T-helper 2 cell treated with Interferon-gamma antibody and Interleukin-4, amounts not matched to agents 5 μg/mL and 100 μg/mL, for 36 hours (primary cell): Measurements from ENCODE around the gene LINS1.
"Not testable (repeated sequence)": the region's sequence is repeated elsewhere in the genome, so short reads cannot be mapped to it uniquely, and the experiment has no call there.

Experiments
- DNase-seq: peaks from one replicate; pipeline ENCODE4 v3.0.0; 2021; ENCODE audit warnings: low spot score
- H3K27ac Mint-ChIP-seq: one replicate; pipeline ENCODE4 v1.8.0; 2021; ENCODE audit warnings: mild to moderate bottlenecking, mixed read lengths
- H3K27me3 Mint-ChIP-seq: one replicate; pipeline ENCODE4 v1.8.0; 2021; ENCODE audit warnings: low read depth, mixed read lengths
- H3K36me3 Mint-ChIP-seq: one replicate; pipeline ENCODE4 v1.8.0; 2021; ENCODE audit warnings: low read depth, mixed read lengths
- H3K4me1 Mint-ChIP-seq: one replicate; pipeline ENCODE4 v1.8.0; 2021; ENCODE audit warnings: low read depth, mixed read lengths
- H3K4me3 Mint-ChIP-seq: one replicate; pipeline ENCODE4 v1.8.0; 2022; ENCODE audit warnings: mild to moderate bottlenecking, moderate library complexity, mixed read lengths
- H3K9me3 Mint-ChIP-seq: one replicate; pipeline ENCODE4 v1.8.0; 2021; ENCODE audit warnings: mixed read lengths

Gene LINS1

DNA sequence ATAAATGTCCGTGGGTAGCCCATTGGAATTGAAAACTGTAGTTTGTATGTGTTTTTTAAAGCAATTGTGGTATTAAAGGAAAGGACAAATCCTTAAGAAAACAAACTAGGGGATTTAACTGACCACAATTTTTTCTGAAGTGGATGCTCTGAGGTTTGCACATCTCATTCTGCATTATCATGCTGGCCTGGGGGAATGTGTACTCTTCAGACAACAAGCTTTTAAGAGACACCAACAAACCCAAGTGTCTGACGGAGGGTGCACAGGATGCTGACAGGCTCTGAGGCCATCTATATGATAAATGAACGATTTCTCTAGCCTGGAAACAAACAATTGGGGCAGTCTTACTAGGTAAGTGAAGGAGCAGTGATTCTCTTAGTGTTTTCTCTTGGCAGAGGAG lies 9.1 kb downstream of the LINS1 start:
- H3K4me3 Mint-ChIP-seq, result peak overlapping the region; percentile 29
- H3K4me1 Mint-ChIP-seq, result peaks cover 38% of the 10 kb centered on the region
- no peaks in the 10 kb centered on the region for H3K27me3 Mint-ChIP-seq
- no peak for DNase-seq
- peak overlapping the region; percentile 77 for H3K27ac Mint-ChIP-seq
- H3K36me3 Mint-ChIP-seq, result peaks cover 71% of the 10 kb centered on the region
- H3K9me3 Mint-ChIP-seq, result peaks cover 43% of the 10 kb centered on the region

DNA sequence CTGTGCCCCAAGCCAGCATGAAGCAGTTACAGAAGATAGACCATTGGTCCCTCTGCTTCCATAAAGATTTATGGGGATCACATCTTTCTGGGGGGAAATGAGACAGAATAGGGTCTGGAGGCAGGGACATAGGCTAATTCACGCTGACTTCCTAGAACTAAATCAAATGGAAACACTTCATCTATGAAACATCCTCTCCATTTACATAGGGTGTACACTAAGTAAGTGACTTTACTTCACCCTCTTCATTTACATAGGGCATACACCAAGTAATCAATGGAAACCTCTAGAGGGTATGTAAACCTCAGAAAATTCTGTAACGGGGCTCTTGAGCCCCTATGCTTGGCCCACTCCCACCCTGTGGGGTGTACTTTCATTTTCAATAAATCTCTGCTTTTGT lies 10.1 kb downstream of the LINS1 start:
- Mint-ChIP-seq H3K27me3 (no peaks in the 10 kb centered on the region), H3K4me1 (peaks cover 30% of the 10 kb centered on the region), H3K4me3 (no peak overlapping the region), H3K36me3 (peaks cover 73% of the 10 kb centered on the region), H3K9me3 (peaks cover 51% of the 10 kb centered on the region), H3K27ac (no peak overlapping the region)
- no peak for DNase-seq

DNA sequence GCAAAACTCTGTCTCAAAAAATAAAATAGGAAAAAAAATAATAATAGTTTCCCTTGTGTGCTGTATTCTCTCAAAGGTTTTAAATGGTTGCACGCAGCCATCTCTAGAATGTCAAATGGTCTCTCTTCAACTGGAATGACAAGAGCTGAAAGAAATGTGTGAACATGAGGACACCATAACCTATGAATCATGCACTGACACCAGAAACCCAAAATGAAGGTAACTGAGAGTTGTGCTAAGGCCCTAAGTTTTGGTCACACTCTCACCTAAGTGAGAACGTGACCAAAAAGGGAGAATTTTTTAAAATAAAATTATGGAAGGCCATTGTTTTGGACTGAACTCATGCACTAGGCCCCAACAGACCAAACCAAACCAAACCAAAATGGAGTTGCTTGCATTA lies 10.8 kb downstream of the LINS1 start:
- Mint-ChIP-seq H3K4me1 (peaks cover 23% of the 10 kb centered on the region), H3K9me3 (peaks cover 54% of the 10 kb centered on the region), H3K36me3 (peaks cover 76% of the 10 kb centered on the region)
- not testable (repeated sequence) for H3K27me3 Mint-ChIP-seq, H3K27ac Mint-ChIP-seq, H3K4me3 Mint-ChIP-seq, DNase-seq

DNA sequence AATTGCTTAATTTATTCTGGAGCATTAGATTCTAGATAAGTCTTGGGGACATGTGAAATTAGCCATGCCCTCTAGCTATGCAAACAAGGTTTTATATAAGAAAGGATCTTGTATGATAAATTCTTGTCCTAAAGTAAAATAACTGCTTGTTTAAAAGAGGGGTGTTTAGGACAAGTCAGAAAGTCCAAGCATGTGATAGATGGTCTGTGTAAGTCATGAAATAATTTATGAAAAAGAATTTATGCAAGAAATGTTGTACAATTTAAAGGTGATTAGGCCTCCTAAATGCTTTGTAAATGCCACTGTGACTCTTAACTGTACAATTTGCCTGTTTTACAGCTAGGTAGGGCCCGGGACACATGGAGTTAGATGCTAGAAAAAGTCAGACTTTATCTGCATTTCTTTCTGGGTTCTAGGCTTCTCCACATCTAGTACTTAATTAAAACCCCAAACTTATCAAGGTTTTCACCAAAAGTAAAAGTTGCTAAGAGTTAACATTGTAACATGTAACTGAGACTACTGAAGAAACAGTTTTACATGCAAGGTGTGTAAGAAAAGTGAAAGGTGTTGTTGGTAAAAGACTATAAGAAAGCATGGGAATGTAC lies 13.2 kb downstream of the LINS1 start:
- Mint-ChIP-seq H3K9me3 (peaks cover 72% of the 10 kb centered on the region), H3K27me3 (no peaks in the 10 kb centered on the region), H3K4me1 (peaks cover 9% of the 10 kb centered on the region), H3K4me3 (no peak overlapping the region), H3K27ac (no peak overlapping the region), H3K36me3 (peaks cover 83% of the 10 kb centered on the region)
- no peak for DNase-seq

DNA sequence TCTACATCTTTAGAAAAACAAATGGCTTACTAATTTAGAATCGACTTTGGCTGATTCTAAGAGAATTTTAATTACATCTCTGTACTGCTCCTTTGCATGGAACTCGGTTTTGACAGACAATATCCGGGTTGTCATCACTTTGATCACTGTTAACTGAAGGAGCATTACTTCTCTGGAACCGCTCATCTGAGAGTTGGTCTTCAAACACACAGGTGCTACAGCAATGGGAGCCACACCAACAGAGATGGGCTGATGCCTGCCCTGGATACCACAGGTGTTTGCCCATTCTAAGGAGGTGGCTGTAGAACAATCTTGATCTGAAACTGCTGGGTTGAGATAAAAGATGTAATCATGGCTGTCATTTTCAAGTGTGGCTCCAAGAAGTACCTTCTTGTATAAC lies 21.6 kb downstream of the LINS1 start:
- Mint-ChIP-seq H3K4me1 (peaks cover 23% of the 10 kb centered on the region), H3K27me3 (no peaks in the 10 kb centered on the region), H3K9me3 (peaks cover 24% of the 10 kb centered on the region), H3K4me3 (peak overlapping the region; percentile 40), H3K27ac (peak overlapping the region; percentile 77), H3K36me3 (peaks cover 75% of the 10 kb centered on the region)
- no peak for DNase-seq

DNA sequence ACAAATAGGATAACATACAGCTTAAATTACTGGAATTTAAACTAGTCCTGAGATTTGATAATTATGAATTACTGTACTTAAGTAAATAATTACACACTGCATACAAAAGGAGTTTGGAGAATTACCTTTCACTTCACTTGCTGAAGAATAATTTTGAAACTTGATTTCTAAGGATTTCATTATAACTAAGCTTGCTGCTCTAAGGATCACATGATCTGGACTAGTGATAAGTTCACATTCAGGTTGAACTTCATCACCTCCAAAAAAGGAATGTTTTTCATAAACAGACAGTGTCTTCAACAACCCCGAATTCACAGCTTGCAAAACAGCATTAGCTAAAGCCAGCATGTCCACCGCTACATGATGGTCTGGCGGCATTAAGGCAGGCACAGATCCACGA lies 28.5 kb downstream of the LINS1 start:
- Mint-ChIP-seq H3K27ac (peak overlapping the region; percentile 3), H3K27me3 (no peaks in the 10 kb centered on the region), H3K4me1 (peaks cover 34% of the 10 kb centered on the region), H3K9me3 (no peaks in the 10 kb centered on the region), H3K4me3 (no peak overlapping the region), H3K36me3 (peaks cover 79% of the 10 kb centered on the region)
- DNase-seq, result no peak

DNA sequence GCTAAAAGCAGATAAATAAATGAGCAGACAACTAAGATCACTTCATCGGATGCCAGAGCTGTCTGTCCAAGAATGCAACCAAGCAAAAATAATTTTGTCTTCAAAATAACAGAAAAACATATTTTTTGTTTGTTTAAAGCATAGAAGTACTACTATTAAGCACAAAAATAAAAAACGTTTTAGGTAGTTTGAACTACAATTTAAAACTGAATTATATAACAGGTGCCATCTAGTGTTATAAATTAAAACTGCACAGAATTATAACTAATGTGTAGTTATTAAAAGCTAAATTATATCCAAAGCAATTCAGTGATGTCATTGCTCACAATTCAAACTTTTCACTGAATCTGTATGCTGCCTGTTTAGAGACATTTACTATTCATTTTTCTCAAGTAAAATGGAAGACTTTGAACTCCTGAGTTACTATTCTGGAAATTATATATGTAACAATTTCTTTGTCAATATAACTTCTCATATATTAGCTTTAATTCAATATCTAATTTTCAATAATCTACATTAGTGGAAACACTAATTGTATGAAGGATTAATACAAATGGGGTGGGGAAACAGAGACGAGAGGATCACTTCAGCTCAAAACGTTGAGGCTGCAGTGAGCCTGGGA lies 29.5 kb downstream of the LINS1 start:
- Mint-ChIP-seq H3K27me3 (no peaks in the 10 kb centered on the region), H3K9me3 (no peaks in the 10 kb centered on the region), H3K27ac (peak overlapping the region; percentile 81), H3K4me3 (peak overlapping the region; percentile 80), H3K4me1 (peaks cover 34% of the 10 kb centered on the region), H3K36me3 (peaks cover 71% of the 10 kb centered on the region)
- DNase-seq, result no peak

DNA sequence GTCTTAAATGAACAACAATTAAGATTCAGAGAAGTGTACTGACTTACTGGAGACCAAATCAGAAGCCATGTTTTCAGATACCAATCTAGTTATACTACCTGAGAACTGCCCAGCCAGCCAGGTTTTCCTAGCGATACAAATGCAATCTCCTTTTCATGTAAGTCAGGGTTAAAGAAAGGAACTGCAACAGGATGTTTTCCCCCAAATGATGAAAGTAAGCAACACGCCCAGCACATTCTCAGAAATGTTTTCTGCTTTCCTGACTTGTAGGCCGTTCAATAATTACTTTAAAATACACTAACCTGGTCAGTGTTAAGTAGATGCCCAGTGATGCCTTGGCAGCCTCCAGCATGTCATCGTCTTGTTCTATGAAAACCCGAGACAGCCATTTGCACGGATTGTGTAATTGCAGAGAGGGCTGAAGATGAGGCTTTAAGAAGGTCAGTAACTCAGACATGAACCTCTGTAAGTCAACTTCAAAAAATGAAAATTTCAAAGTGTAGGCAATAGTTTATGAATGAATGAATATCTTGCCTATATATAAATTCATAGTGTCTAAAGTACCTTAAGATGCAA lies 30.3 kb downstream of the LINS1 start:
- peak overlapping the region; percentile 81 for H3K27ac Mint-ChIP-seq
- H3K9me3 Mint-ChIP-seq, result no peaks in the 10 kb centered on the region
- DNase-seq, result no peak
- peak overlapping the region; percentile 80 for H3K4me3 Mint-ChIP-seq
- H3K36me3 Mint-ChIP-seq, result peaks cover 66% of the 10 kb centered on the region
- no peaks in the 10 kb centered on the region for H3K27me3 Mint-ChIP-seq
- H3K4me1 Mint-ChIP-seq, result peaks cover 34% of the 10 kb centered on the region

DNA sequence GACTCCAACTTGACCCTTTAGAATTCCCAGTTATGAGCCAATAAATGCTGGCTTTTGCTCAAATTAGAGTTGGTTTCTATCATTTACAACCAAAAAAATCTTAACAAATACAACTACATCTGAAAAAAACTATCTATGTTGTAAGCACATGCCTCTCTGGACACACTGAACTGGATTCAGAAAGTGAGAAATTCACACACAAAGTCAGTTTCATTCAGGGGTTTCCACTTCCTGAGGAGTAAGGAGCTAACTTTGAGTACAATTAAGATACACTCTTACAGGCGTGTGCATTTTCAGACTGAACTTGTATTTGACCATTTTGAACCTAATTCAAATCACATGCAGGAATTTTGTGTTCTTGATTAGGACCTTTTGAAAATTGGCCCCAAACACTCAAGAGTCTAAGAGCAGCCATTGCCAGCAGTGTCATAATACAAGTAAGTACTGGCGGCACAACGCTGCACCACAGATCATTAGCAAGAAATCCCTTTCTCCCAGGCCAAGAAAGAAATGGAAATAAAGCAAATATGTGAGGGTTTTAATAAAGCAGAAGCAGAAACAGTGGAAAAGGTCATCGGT lies 31.2 kb downstream of the LINS1 start:
- Mint-ChIP-seq H3K4me1 (peaks cover 32% of the 10 kb centered on the region), H3K27me3 (no peaks in the 10 kb centered on the region), H3K36me3 (peaks cover 62% of the 10 kb centered on the region), H3K27ac (peak overlapping the region; percentile 81), H3K4me3 (peak overlapping the region; percentile 80), H3K9me3 (no peaks in the 10 kb centered on the region)
- DNase-seq, result no peak

DNA sequence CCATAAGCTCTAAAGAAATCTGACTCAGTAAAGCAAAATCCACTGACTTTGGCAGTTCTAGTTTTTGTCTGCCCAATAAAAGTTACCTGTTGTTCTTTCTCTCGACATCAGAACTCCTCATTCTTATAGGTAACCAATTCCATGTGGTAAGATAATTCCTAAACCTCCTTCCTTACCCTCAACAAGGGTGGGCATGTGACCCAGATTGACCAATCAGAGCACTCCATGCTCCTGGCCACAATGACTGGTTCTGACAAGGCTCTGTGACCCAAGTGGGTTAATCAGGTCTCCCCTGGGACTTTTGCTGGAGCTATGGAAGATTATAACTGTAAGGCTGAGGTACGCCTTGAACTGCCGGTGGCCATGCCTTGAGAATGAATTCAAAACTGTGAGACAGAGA lies 31.7 kb downstream of the LINS1 start:
- H3K4me3 Mint-ChIP-seq, result peak overlapping the region; percentile 80
- peak overlapping the region; percentile 81 for H3K27ac Mint-ChIP-seq
- peaks cover 30% of the 10 kb centered on the region for H3K4me1 Mint-ChIP-seq
- H3K9me3 Mint-ChIP-seq, result no peaks in the 10 kb centered on the region
- no peak for DNase-seq
- H3K36me3 Mint-ChIP-seq, result peaks cover 56% of the 10 kb centered on the region
- no peaks in the 10 kb centered on the region for H3K27me3 Mint-ChIP-seq

DNA sequence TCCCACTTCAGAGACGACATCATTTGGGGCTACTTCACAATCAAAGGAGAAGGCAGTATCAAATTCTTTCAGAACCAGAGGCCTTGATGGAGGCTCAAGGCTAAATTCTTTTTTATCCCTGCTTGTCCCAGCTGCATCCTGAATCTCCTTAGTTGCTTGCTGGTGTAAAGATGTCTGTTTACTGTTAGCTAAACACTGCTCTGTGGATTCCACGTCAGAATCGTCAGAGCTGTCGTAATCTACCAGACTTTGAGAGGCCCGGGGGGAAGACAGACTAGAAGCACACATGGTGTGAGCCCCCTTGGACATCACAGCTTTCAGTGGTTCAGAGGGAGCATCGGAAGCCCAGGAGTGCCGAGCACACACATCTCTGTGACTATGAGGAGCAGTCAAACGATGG lies 32.6 kb downstream of the LINS1 start:
- no peak for DNase-seq
- Mint-ChIP-seq H3K4me3 (no peak overlapping the region), H3K36me3 (peaks cover 53% of the 10 kb centered on the region), H3K4me1 (peaks cover 30% of the 10 kb centered on the region), H3K9me3 (no peaks in the 10 kb centered on the region), H3K27me3 (no peaks in the 10 kb centered on the region), H3K27ac (no peak overlapping the region)

DNA sequence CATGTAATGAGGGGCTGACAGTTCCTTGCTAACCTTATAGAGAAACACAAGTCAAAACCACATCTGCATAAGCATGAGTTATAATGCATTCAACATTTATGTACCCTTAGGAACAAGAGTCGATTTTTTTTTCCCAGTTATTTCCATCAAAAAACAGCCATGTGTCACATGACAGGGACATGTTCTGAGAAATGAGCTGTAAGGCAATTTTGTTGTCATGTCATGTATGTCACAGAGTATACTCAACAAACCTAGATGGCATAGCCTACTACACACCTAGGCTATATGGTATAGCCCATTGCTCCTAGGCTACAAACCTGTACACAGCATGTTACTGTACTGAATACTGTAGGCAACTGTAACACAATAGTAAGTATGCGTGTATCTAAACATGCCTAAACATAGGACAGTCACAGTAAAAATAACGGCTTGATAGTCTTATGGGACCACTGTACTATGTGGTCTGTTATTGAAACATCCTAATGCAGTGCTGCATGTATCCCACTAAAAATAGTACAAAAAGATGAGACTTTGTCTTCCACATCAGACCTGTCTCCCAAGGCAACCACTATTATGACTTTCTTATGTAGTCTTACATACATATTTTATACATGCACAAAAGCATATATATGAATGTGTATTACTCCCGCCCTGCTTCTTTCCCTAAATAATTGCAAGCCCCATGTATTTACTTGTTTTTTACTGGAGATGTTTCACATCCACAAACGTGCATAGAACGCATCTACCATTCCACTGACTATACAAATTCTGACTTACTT lies 34.9 kb downstream of the LINS1 start:
- DNase-seq, result no peak
- Mint-ChIP-seq H3K27me3 (no peaks in the 10 kb centered on the region), H3K4me1 (peaks cover 22% of the 10 kb centered on the region), H3K27ac (no peak overlapping the region), H3K36me3 (peaks cover 45% of the 10 kb centered on the region), H3K4me3 (no peak overlapping the region), H3K9me3 (no peaks in the 10 kb centered on the region)

DNA sequence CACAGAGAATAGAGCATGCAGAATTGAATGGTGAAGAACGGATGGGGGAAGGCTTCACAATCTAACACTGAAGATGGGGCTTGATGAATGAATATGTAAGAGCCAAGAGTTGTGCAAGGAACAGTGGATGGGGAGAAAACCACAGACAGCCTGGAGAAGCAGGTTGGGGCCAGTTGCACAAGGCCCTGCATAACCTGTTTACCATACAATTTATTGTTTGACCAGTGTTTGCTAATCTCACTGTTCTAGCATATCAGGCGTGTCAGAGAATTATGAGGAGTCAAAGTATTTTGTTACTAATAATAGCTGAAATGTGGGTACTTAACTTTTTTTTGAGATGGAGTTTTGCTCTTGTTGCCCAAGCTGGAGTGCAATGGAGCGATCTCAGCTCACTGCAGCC lies 36.4 kb downstream of the LINS1 start:
- Mint-ChIP-seq H3K9me3 (no peaks in the 10 kb centered on the region), H3K36me3 (peaks cover 42% of the 10 kb centered on the region), H3K4me3 (no peak overlapping the region), H3K27ac (no peak overlapping the region), H3K4me1 (peaks cover 8% of the 10 kb centered on the region), H3K27me3 (no peaks in the 10 kb centered on the region)
- no peak for DNase-seq

DNA sequence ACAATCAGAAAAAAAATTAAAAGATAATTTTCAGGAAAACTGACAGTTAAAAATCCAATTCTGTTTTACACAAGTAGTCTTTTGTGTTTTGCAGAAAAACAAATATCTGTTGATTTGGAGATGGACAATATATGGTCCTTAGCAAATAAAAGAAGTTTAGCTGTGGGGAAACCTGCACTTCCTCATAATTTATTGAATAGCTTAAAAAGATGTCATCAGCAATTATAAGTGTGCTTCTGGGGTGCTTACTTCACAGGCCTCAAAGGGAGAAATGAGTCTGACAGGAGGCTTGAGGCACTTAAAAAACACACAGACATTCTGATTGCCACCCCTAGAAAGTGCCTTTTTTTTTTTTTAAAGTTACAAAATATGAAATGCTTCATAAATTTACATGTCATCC lies 41.7 kb downstream of the LINS1 start:
- H3K27ac Mint-ChIP-seq, result no peak overlapping the region
- peaks cover 49% of the 10 kb centered on the region for H3K36me3 Mint-ChIP-seq
- H3K4me3 Mint-ChIP-seq, result no peak overlapping the region
- DNase-seq, result no peak
- H3K9me3 Mint-ChIP-seq, result peaks cover 5% of the 10 kb centered on the region
- H3K4me1 Mint-ChIP-seq, result no peaks in the 10 kb centered on the region
- no peaks in the 10 kb centered on the region for H3K27me3 Mint-ChIP-seq
